Bone marrow (tissue), 2 donors: ENCODE data around the gene SHISA8.

Source experiments
- DNase-seq, 2 donors: peaks; one replicate each; lab custom pipeline; 2025; lab: John Stamatoyannopoulos, UW

SHISA8 gene

GRCh38 chr22:41913842-41914534 lies 886 bp downstream of the SHISA8 start:
- DNase-seq = no peak

- no peak for DNase-seq
These were observed 1.7 kb downstream of the SHISA8 start for GRCh38 chr22:41913040-41913719.

GRCh38 chr22:41912338-41913039 lies 2.4 kb downstream of the SHISA8 start:
- DNase-seq = no peak

DNA sequence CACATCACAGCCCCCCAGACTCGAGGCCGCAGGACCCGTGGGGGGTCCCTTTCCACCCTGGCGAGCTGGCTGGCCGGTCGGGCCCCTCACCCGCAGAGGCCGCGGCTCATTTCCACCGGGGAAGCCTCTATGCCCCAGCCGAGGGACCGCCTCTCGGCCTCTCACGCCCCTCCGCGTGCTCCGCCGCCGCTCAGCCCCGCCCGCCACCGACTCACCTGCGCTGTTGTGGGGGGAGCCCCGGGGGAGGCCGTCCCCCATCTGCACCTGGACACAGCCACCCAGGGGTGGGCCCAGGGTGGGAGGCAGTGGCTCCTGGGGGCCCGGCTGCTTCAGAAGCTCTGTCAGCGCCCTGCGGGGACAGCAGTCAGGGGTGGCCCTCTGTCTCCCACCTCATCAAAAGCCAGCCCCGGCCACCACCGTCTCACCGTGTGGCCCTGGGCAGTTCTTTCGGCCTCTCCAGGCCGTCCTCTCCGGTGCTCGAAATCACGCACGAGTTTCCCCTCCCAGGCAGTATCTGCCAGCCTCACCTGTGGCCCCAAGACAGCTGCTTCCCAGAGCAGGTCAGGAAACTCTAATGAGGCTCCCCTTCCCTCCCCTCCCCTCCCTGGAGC lies 3.8 kb downstream of the SHISA8 start:
- no peak for DNase-seq

DNA sequence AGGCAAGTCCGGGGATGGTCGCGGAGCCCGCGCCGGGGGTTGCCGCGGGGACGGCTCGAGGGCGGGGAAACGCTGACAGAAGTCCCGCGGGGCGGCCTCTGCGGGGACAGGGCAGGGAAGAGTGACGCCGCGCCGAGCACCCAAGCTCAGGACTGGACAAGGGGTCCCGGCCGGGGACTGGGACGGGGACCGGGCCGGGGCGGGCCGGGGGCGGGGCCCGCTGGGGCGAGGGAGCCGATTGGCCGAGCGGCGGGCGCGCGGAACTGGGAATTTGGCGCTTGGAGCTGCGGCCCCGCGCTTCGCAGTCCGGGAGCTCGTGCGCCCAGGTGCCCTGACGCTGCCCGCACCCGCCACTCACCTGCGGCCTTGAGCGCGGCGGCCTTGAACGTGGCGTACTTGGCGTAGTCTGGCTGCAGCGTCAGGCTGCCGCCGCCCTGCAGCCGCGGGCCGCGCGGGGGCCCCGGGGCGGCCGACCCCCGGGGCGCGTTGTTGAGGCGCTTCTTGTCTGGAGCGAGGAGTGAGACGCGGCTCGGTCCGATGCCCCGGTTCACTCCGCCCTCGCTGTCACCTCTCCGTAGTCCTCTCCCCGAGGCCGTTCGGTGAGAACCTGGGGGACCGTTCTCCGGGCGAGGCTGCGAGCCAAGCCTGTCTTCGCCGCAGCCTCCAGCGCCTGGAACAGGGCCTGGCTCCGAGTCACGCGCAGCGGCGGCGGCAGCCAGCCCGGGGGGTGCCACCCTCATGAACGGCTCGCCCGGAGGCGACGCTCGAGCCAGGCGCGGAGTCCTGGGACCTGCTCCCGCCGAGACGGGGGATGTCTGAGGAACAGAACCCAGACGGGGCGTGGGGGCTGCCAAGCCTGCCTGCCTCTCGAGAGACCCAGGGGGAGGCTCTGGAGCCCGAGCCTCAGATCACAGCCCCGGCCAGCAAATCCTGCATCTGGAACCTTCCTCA lies 4.5 kb downstream of the SHISA8 start:
- DNase-seq = peak in 1 of 2 donors; percentile 23

- DNase-seq = no peak
These were observed 5.4 kb downstream of the SHISA8 start for GRCh38 chr22:41909310-41910049.

DNA sequence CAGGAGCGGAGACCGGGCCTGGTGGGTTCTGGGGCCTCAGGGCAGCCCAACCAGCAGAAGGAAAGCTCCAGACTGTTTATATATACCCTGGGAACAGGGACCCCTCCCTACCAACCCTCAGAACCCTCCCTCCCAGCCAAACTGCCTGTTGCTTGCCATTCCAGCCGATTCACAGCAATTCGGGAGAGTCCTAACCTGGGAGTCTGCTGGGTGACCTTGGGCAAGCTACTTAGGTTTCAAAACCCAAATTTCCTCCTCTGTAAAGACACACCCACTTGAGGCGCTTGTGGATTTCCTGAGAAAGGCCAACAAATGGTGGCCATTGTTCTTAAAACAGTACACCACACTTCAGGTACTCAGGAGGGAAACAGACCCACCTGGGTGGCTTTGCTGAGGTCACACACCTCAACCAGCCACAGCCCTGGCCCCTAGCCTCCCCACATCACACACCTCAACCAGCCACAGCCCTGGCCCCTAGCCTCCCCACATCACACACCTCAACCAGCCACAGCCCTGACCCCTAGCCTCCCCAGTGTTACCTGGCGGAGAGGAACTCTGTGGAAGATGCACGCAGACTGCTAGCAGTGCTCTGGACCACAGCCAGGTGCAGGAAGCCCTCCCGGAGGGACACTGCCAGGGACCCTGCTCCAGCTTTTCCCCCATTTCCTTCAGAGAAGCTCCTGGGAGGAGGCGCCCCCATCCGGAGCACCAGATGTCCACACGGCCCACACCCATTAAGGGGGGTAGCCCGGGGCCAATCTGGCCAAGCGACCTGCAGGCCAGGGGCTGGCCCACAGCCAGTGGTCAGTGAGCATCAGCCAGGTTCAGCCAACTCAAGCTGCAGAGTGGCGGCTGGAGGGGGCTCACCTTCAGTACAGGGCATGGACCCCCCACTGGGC lies 6.2 kb downstream of the SHISA8 start:
- no peak for DNase-seq

DNA sequence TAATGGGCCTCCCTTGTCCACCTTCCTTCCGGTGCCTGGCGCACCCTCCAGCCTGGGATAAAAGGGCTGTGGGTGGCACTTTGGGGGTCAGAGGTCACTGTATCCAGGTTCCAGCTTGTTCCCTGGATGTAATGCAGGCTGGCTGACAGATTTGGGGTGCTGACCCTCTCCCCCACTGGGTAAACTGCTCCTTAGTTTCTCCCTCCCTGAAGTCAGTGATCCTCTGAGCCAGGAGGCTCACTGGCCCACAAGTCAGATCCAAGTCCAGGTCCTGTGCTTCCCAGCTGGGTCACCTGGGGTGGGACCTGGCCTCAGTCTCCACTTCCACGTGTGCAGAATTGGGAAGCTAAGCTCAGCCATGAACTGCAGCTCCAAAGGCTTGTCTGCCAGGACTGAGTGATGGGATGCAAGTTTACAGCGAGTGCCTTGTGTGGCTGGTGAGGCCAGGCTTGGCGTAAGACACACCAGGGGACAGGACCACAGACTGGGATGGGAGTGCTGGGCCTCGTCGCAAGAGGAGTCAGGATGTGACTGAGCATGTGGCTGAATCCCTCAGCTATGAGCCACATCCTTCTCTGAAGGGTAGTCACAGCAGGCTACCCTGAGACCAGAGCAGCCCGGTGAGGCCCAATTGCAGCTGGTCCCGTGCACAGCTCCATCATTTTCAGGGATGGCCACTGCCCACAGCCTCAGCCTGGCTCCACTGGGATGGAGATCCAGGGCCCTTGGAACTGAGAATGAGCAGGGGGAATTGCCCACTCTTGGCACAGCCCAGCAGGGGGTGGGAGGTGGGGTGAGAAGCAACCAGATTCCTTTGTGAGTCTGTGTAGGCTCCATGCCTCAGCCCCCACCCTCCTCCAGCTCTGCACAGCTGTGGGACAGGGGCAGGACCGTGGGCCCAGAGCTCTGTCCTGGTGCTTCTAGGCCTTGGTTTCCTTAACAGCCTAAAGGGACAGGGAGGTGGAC lies 7.2 kb downstream of the SHISA8 start:
- no peak for DNase-seq

GRCh38 chr22:41906822-41907221 lies 8.1 kb downstream of the SHISA8 start:
- no peak for DNase-seq

GRCh38 chr22:41905411-41906202 lies 9.3 kb downstream of the SHISA8 start:
- DNase-seq = no peak

- DNase-seq = no peak
These were observed 10.1 kb downstream of the SHISA8 start for GRCh38 chr22:41904450-41905410.

GRCh38 chr22:41902932-41903421 lies 11.9 kb downstream of the SHISA8 start:
- DNase-seq = no peak

GRCh38 chr22:41902016-41902415 lies 12.9 kb downstream of the SHISA8 start:
- DNase-seq = no peak

DNA sequence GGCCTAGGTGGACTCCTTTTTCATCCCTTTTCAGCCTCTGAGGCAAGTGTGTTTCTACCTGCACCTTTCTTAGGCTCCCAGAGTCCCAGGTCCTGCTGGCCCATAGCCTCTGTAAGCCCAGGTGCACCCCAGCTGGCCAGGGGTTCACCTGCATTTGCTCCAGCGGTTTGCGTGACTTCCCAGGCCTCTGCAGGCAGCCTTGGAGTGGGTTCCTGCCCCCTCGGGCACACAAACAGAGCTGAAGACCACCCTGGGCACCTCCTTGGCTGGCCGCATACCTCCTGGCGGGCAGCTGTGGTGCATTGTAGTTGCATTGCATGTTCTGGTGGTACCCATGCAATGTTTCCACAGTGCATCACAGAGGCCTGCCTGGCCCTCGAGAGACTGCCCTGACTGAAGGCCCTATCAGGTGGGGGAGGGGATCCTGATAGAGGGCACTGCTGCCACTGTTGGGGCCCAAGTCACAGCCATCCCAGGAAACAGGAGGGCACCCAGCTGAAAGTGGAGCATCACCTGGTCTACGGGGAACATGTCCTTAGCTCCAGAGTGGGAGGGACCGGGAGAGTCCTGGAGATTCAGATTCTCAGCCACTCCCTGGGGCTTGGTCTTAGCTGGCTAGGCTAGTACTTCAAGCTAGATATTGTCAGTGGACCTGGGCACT lies 14.1 kb downstream of the SHISA8 start:
- no peak for DNase-seq

- DNase-seq = no peak
These were observed 14.8 kb downstream of the SHISA8 start for GRCh38 chr22:41899992-41900651.
